HUES6 (cell line): Measurements from ENCODE around the gene MROH8.

Experiments used
- H3K27ac ChIP-seq: 2 replicates; pipeline ENCODE4 v1.7.0; 2013; ENCODE audit warnings: low read depth, mild to moderate bottlenecking, low read length, inconsistent platforms
- H3K27me3 ChIP-seq: 2 replicates; pipeline ENCODE4 v1.6.1; 2013; ENCODE audit warnings: low read length; ENCODE audit not compliant: control insufficient read depth, insufficient read depth
- H3K36me3 ChIP-seq: 2 replicates; pipeline ENCODE4 v1.6.1; 2013; ENCODE audit warnings: low read length; ENCODE audit not compliant: control insufficient read depth, insufficient read depth
- H3K4me1 ChIP-seq: 2 replicates; pipeline ENCODE4 v1.6.1; 2013; ENCODE audit warnings: low read length; ENCODE audit not compliant: control insufficient read depth, insufficient read depth
- H3K4me3 ChIP-seq: 2 replicates; pipeline ENCODE4 v1.5.1; 2013; ENCODE audit warnings: low read depth, low read length
- H3K9ac ChIP-seq: one replicate; pipeline ENCODE4 v1.6.1; 2013; ENCODE audit warnings: mild to moderate bottlenecking, low read length
- H3K9me3 ChIP-seq: 2 replicates; pipeline ENCODE4 v1.6.1; 2013; ENCODE audit warnings: low read depth, low read length; ENCODE audit not compliant: control insufficient read depth, insufficient read depth

The MROH8 gene

GRCh38 chr20:37178839-37179682 is at the start of gene MROH8, which contains the start of gene RPN2:
Gene MROH8, minus strand, starts transcription at chr20:37179548.
Gene RPN2, plus strand, starts transcription at chr20:37179330. Its CDS starts 27 bp downstream, at chr20:37179357.
- Histone ChIP-seq H3K9me3 (no peaks in the 10 kb centered on the region), H3K27ac (peak within 1 kb of the TSS; percentile 100), H3K27me3 (no peaks in the 10 kb centered on the region), H3K4me1 (peaks cover 3% of the 10 kb centered on the region; the same call in 1 of the 2 replicates), H3K36me3 (peaks cover 14% of the 10 kb centered on the region), H3K9ac (peak within 1 kb of the TSS; percentile 100), H3K4me3 (peak within 1 kb of the TSS; percentile 71)

DNA sequence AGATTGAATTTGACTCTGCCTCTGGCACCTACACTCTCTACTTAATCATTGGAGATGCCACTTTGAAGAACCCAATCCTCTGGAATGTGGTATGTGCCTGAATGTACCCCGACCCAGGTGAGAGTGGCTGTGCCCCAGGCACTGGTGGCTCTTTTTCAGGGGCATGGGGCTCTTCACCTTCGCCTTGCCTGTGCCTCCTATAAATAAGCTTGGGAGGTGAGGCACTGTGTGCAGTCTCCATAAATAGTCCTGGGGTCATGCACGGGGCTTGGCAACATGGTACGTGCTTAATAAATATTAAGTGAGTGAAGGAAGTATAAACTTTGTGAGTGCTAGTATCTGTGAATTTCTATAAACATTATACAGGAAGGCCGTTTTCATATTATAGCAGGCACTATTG is 49.3 kb upstream of the MROH8 start:
- Histone ChIP-seq H3K9me3 (no peaks in the 10 kb centered on the region), H3K27ac (peak overlapping the region; percentile 57; the same call in 1 of the 2 replicates), H3K9ac (no peak overlapping the region), H3K4me1 (peaks cover 40% of the 10 kb centered on the region), H3K4me3 (no peak overlapping the region), H3K36me3 (peaks cover 100% of the 10 kb centered on the region), H3K27me3 (no peaks in the 10 kb centered on the region)

DNA sequence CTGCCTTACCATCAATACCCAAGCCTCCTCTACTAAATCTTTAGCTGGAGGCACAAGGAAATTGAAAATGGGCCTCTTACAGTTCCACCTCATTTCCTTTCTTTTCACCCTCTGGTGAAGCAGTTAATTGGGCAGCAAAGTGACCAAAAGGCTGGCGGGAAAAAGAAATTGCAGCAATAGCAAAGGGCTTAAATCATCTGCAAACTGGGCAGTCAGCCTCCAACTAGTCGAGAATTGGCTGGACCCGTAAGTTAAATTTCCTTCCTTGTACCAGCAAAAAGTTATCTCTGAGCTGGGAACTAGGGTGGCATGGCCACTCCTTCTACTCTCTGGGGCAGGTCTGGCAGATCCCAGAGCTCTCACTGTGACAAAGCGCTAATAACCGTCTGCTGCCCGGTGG is 48.7 kb upstream of the MROH8 start:
- H3K36me3 ChIP-seq: peaks cover 100% of the 10 kb centered on the region
- no peaks in the 10 kb centered on the region for H3K9me3 ChIP-seq
- no peaks in the 10 kb centered on the region for H3K27me3 ChIP-seq
- no peak overlapping the region for H3K4me3 ChIP-seq
- H3K9ac ChIP-seq: no peak overlapping the region
- peak overlapping the region; percentile 57; the same call in 1 of the 2 replicates for H3K27ac ChIP-seq
- peaks cover 40% of the 10 kb centered on the region for H3K4me1 ChIP-seq

DNA sequence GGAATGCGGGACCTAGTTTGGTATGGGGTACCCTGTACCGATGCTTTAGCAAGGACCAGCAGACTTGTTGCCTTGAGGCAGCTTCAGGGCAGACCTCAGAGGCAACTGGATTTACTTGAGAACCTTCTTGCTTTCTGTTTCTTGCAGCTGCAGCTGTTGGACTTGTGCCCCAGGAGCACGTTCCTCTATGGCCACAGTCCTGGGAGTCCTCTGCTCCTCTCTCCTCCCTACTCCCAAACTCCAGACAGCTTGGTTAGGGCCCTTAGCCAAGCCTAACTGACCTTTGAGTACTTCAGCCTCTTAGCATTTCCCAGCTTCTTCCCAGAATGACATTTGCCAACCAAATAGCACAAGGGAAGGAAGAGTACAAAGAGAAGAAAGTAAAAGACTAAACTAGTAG is 47.5 kb upstream of the MROH8 start:
- H3K9ac ChIP-seq: peak overlapping the region; percentile 15
- no peaks in the 10 kb centered on the region for H3K9me3 ChIP-seq
- H3K27ac ChIP-seq: no peak overlapping the region
- no peak overlapping the region for H3K4me3 ChIP-seq
- peaks cover 100% of the 10 kb centered on the region for H3K36me3 ChIP-seq
- peaks cover 40% of the 10 kb centered on the region for H3K4me1 ChIP-seq
- no peaks in the 10 kb centered on the region for H3K27me3 ChIP-seq

- Histone ChIP-seq H3K27me3 (no peaks in the 10 kb centered on the region), H3K36me3 (peaks cover 91% of the 10 kb centered on the region), H3K4me1 (peaks cover 31% of the 10 kb centered on the region), H3K27ac (no peak overlapping the region), H3K9me3 (no peaks in the 10 kb centered on the region), H3K9ac (no peak overlapping the region), H3K4me3 (no peak overlapping the region)
These were observed 45.8 kb upstream of the MROH8 start for GRCh38 chr20:37225146-37225545.

- Histone ChIP-seq H3K4me3 (no peak overlapping the region), H3K9me3 (no peaks in the 10 kb centered on the region), H3K36me3 (peaks cover 88% of the 10 kb centered on the region), H3K27ac (no peak overlapping the region), H3K9ac (no peak overlapping the region), H3K4me1 (peaks cover 10% of the 10 kb centered on the region), H3K27me3 (no peaks in the 10 kb centered on the region)
These were observed 43.7 kb upstream of the MROH8 start for GRCh38 chr20:37223053-37223452.

DNA sequence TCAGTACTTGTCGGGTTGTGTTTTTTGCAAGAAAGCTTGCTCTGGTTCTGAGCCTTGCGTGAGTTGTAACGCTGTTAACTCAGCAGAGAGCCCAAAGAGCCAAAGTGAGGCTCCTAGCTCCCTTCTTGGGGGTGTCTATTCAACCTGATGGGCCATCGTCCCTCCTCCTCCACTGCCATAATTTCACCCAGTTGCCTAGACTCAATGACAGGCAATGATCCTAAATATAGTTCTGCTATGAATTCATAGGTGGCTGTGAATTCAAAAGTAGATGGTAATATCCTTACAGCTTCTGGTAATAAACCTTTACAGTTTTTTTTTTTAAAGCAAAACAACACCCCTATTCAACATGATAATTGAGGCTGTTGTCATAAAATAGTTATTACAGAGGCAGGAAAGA is 42.7 kb upstream of the MROH8 start:
- Histone ChIP-seq H3K9me3 (no peaks in the 10 kb centered on the region), H3K9ac (no peak overlapping the region), H3K27ac (no peak overlapping the region), H3K4me1 (peaks cover 6% of the 10 kb centered on the region; the same call in 1 of the 2 replicates), H3K4me3 (no peak overlapping the region), H3K36me3 (peaks cover 79% of the 10 kb centered on the region), H3K27me3 (no peaks in the 10 kb centered on the region)

DNA sequence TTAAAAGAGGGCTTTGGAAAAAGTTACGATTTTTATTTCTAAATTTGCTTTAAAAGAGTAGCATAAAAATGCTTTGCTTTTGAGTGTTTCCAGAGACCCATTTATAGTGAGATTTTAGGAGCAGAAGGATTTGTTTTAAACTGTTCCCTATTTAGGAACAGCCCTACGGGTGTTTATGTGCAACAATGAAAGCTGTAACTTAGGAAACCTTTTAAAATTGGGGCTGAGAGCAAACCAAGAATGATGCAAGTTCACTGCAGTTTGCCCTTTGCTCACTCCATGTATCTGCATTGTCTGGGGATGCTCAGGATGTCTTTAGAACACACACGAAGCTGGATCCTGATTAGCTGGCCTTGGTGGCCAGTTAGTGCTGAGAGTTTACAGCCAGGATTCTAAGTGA is 41.4 kb upstream of the MROH8 start:
- Histone ChIP-seq H3K9ac (no peak overlapping the region), H3K27ac (no peak overlapping the region)

GRCh38 chr20:37219751-37220668 is 40.7 kb upstream of the MROH8 start:
- Histone ChIP-seq H3K36me3 (peaks cover 75% of the 10 kb centered on the region), H3K27me3 (no peaks in the 10 kb centered on the region), H3K27ac (no peak overlapping the region)

More for the DNA sequence above, 41.4 kb upstream of the MROH8 start:
- Histone ChIP-seq H3K4me1 (0 out of 2 replicates have a peak, but pooled peaks cover 2% of the 10 kb centered on the region), H3K4me3 (no peak overlapping the region), H3K36me3 (peaks cover 75% of the 10 kb centered on the region), H3K27me3 (no peaks in the 10 kb centered on the region), H3K9me3 (no peaks in the 10 kb centered on the region)

GRCh38 chr20:37218976-37219375 is 39.6 kb upstream of the MROH8 start:
- H3K36me3 ChIP-seq: peaks cover 75% of the 10 kb centered on the region
- H3K9me3 ChIP-seq: no peaks in the 10 kb centered on the region
- H3K4me1 ChIP-seq: 0 out of 2 replicates have a peak, but pooled peaks cover 2% of the 10 kb centered on the region
- H3K27ac ChIP-seq: no peak overlapping the region
- H3K9ac ChIP-seq: no peak overlapping the region
- H3K27me3 ChIP-seq: no peaks in the 10 kb centered on the region
- H3K4me3 ChIP-seq: no peak overlapping the region

More at GRCh38 chr20:37219751-37220668, 40.7 kb upstream of the MROH8 start:
- H3K9ac ChIP-seq: no peak overlapping the region
- H3K9me3 ChIP-seq: no peaks in the 10 kb centered on the region
- H3K4me1 ChIP-seq: 0 out of 2 replicates have a peak, but pooled peaks cover 2% of the 10 kb centered on the region
- H3K4me3 ChIP-seq: no peak overlapping the region
